HG03159 (cell line): ENCODE results near the gene ATRN.
"Not testable (repeated sequence)": the region's sequence is repeated elsewhere in the genome, so short reads cannot be mapped to it uniquely, and the experiment has no call there.

ENCODE experiments used
- ATAC-seq: cut with Tn5 transposase; IDR thresholded peaks from one replicate; pipeline ENCODE4 v1.9.1; 2021; ENCODE audit warnings: mild to moderate bottlenecking, moderate library complexity; ENCODE audit not compliant: unreplicated experiment

The ATRN gene

GRCh38 chr20:3560578-3560977, 89.8 kb downstream of the ATRN start:
- ATAC-seq, result no peak

GRCh38 chr20:3563133-3563532, 92.3 kb downstream of the ATRN start:
- no peak for ATAC-seq

- no peak for ATAC-seq
These were observed 92.8 kb downstream of the ATRN start for GRCh38 chr20:3563548-3564177.

GRCh38 chr20:3565851-3566250, 95.0 kb downstream of the ATRN start:
- ATAC-seq, result no peak

GRCh38 chr20:3572151-3572550, 101.3 kb downstream of the ATRN start:
- no peak for ATAC-seq

- no peak for ATAC-seq
These were observed 105.5 kb downstream of the ATRN start for GRCh38 chr20:3576363-3576762.

GRCh38 chr20:3577366-3577765, 106.5 kb downstream of the ATRN start:
- ATAC-seq, result no peak

- ATAC-seq, result no peak
These were observed 109.6 kb downstream of the ATRN start for GRCh38 chr20:3580412-3580811.

- no peak for ATAC-seq
These were observed 112.9 kb downstream of the ATRN start for GRCh38 chr20:3583765-3584164.

- no peak for ATAC-seq
These were observed 115.3 kb downstream of the ATRN start for GRCh38 chr20:3586093-3586492.

- ATAC-seq, result no peak
These were observed 119.3 kb downstream of the ATRN start for GRCh38 chr20:3590164-3590563.

- ATAC-seq, result no peak
These were observed 122.1 kb downstream of the ATRN start for GRCh38 chr20:3592931-3593330.

GRCh38 chr20:3595541-3595940, 124.7 kb downstream of the ATRN start:
- ATAC-seq, result no peak

GRCh38 chr20:3603108-3603507, 132.3 kb downstream of the ATRN start:
- no peak for ATAC-seq

- ATAC-seq, result not testable (repeated sequence)
These were observed 134.6 kb downstream of the ATRN start for GRCh38 chr20:3605386-3605886.

- no peak for ATAC-seq
These were observed 135.2 kb downstream of the ATRN start for GRCh38 chr20:3606021-3606420.

- no peak for ATAC-seq
These were observed 141.1 kb downstream of the ATRN start for GRCh38 chr20:3611901-3612300.

- ATAC-seq, result no peak
These were observed 142.2 kb downstream of the ATRN start for GRCh38 chr20:3612795-3613572.

- no peak for ATAC-seq
These were observed 143.1 kb downstream of the ATRN start for GRCh38 chr20:3613821-3614440.

- ATAC-seq, result no peak
These were observed 143.6 kb downstream of the ATRN start for GRCh38 chr20:3614466-3614865.

GRCh38 chr20:3615171-3615840, 144.5 kb downstream of the ATRN start:
- not testable (repeated sequence) for ATAC-seq
